ENCODE results near the gene AGPAT2. TPM values are rescaled to one million over a fixed set of nuclear protein-coding genes. Genes with fewer than 3 reads are reported as not detected.

AGPAT2 gene
- total and polyA plus RNA-seq, 2 donors (not counting 1 experiment from before 2014, with no cell fraction given): 25.1 to 28.4 TPM

DNA sequence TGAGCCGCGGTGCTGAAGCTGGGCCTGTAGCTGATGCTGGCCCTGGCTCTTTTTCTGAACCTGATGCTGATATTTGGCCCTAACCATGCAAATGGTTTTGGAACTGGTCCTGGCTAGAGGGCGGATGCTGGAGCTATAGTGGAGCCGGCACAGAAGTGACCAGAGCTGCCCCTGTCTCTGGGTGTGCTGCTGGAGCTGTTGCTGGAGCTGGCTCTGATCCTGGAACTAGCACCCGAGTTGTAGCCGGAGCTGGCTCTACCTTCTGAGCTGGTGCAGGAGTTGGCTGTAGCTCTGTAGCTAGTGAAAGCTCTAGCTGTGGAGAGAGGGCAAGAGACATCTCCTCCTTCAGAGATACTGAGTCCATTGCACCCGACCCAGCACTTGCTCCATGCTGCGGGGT, 42.7 kb upstream of the AGPAT2 start:
- Mint-ChIP-seq H3K27me3 (no peaks in the 10 kb centered on the region), H3K4me1 (peaks cover 38% of the 10 kb centered on the region), H3K4me3 (peak overlapping the region; percentile 74), H3K9me3 (ENCODE audit: insufficient read depth) (no peaks in the 10 kb centered on the region), H3K27ac (peak overlapping the region; percentile 32)
- H3K36me3 ChIP-seq (replicated peaks in 1 of 2; ENCODE audit: control extremely low read depth in 1 of 2, control insufficient read depth in 1 of 2, extremely low read depth in 1 of 2, insufficient read depth in 2 of 2, low read length in 1 of 2): peaks cover 0 to 18% of the 10 kb centered on the region in 2 experiments
- H3K9ac ChIP-seq (ENCODE audit: low read length): no peak overlapping the region
- ATAC-seq (ENCODE audit: low read depth) (no peak), DNase-seq (no peak)
- peaks cover 28% of the 10 kb centered on the region for H3K79me2 ChIP-seq (ENCODE audit: control insufficient read depth, insufficient read depth, low read length)
- POLR2A ChIA-PET: interaction anchor here (0.7 to 5.1 kb wide), 10 partner anchors 11 to 59 kb away, joined by 3 to 83 read pairs (median 9); partner anchors contain the start of genes LCN6 and LCN8
- H3K4me1 ChIP-seq (ENCODE audit: control insufficient read depth in 2 of 2, insufficient read depth in 2 of 2, low read length in 2 of 2): peaks cover 22 to 35% of the 10 kb centered on the region in 2 donors
- 97% methylated on average over 8 of the region's 8 CpGs for WGBS (ENCODE audit: insufficient coverage)
- H2AFZ ChIP-seq (ENCODE audit: insufficient read depth, low read depth, low read length, poor library complexity, severe bottlenecking): no peak overlapping the region
- intact Hi-C loops (cut with micrococcal nuclease): no loop called here
- H3K4me2 ChIP-seq (replicated peaks; ENCODE audit: low read depth, low read length, poor library complexity, severe bottlenecking): no peak overlapping the region
- H3K9me3 ChIP-seq (ENCODE audit: control extremely low read depth in 1 of 3, control insufficient read depth in 2 of 3, insufficient read depth in 1 of 3, low read length in 2 of 3): no peaks in the 10 kb centered on the region
- peaks cover 30% of the 10 kb centered on the region for H4K20me1 ChIP-seq (ENCODE audit: control insufficient read depth, insufficient read depth, low read length, poor library complexity, severe bottlenecking)
- CTCF ChIA-PET: interaction anchor here (0.7 to 7.2 kb wide), 11 partner anchors 11 to 317 kb away, joined by 3 to 102 read pairs (median 4); partner anchors contain the start of genes LCN10, LCN6 and LCN8
- H3K27me3 ChIP-seq (replicated peaks in 1 of 4; ENCODE audit: control extremely low read depth in 1 of 4, control insufficient read depth in 3 of 4, insufficient read depth in 4 of 4, low read length in 3 of 4): no peaks in the 10 kb centered on the region
- TF ChIP-seq EZH2 (IDR thresholded peaks at IDR 0.05; ENCODE audit: borderline replicate concordance, insufficient read depth, low read depth, low read length, poor library complexity, severe bottlenecking): no peak
- H3K4me3 ChIP-seq (ENCODE audit: control extremely low read depth in 1 of 5, extremely low read depth in 1 of 5, insufficient read depth in 1 of 5, low read depth in 2 of 5, low read length in 4 of 5): no peak overlapping the region
- no peak overlapping the region for H3K27ac ChIP-seq (ENCODE audit: low read length in 2 of 2)

DNA sequence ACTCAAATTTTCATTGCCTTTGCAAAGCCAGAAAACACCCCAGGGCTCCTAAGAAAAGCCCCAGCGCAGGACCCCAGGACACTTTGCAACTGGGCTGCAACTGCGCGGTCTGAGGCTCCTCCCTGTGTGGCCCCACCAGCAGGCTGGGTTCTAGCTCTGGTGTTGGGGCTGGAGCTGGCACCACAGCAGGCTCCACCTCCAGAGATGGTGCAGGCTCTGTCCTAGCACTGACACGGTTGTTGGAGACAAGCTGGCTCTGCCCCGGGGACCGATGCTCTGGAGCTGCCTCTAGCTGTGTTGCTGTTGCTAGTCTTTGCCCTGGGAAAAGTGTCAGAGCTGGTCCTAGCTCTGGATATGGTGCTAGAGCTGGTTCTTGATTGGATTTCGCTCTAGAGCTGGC, 41.9 kb upstream of the AGPAT2 start:
- no peaks in the 10 kb centered on the region for H3K9me3 ChIP-seq (ENCODE audit: control extremely low read depth in 1 of 3, control insufficient read depth in 2 of 3, insufficient read depth in 1 of 3, low read length in 2 of 3)
- H2AFZ ChIP-seq (ENCODE audit: insufficient read depth, low read depth, low read length, poor library complexity, severe bottlenecking): peak overlapping the region; percentile 79
- peak overlapping the region; percentile 74 for H3K4me3 Mint-ChIP-seq
- H3K4me1 ChIP-seq (ENCODE audit: control insufficient read depth in 2 of 2, insufficient read depth in 2 of 2, low read length in 2 of 2): peaks cover 22 to 35% of the 10 kb centered on the region in 2 donors
- DNase-seq (no peak), ATAC-seq (ENCODE audit: low read depth) (no peak)
- H4K20me1 ChIP-seq (ENCODE audit: control insufficient read depth, insufficient read depth, low read length, poor library complexity, severe bottlenecking): peaks cover 38% of the 10 kb centered on the region
- H3K27ac Mint-ChIP-seq: peak overlapping the region; percentile 59
- no peaks in the 10 kb centered on the region for H3K9me3 Mint-ChIP-seq (ENCODE audit: insufficient read depth)
- peaks cover 43% of the 10 kb centered on the region for H3K4me1 Mint-ChIP-seq
- intact Hi-C loops (cut with micrococcal nuclease): no loop called here
- H3K36me3 ChIP-seq (replicated peaks in 1 of 2; ENCODE audit: control extremely low read depth in 1 of 2, control insufficient read depth in 1 of 2, extremely low read depth in 1 of 2, insufficient read depth in 2 of 2, low read length in 1 of 2): peaks cover 0 to 25% of the 10 kb centered on the region in 2 experiments
- H3K27ac ChIP-seq (ENCODE audit: low read length in 2 of 2): no peak overlapping the region
- H3K9ac ChIP-seq (ENCODE audit: low read length): peak overlapping the region; percentile 95
- H3K79me2 ChIP-seq (ENCODE audit: control insufficient read depth, insufficient read depth, low read length): peaks cover 29% of the 10 kb centered on the region
- H3K4me2 ChIP-seq (replicated peaks; ENCODE audit: low read depth, low read length, poor library complexity, severe bottlenecking): peak overlapping the region; percentile 96
- peak overlapping the region in 4 of 5 experiments; percentile 66 to 99 (median 94) for H3K4me3 ChIP-seq (ENCODE audit: control extremely low read depth in 1 of 5, extremely low read depth in 1 of 5, insufficient read depth in 1 of 5, low read depth in 2 of 5, low read length in 4 of 5)
- WGBS (ENCODE audit: insufficient coverage): 81% methylated on average over 7 of the region's 7 CpGs
- no peak for TF ChIP-seq EZH2 (IDR thresholded peaks at IDR 0.05; ENCODE audit: borderline replicate concordance, insufficient read depth, low read depth, low read length, poor library complexity, severe bottlenecking)
- TF ChIP-seq, protein P1, sequence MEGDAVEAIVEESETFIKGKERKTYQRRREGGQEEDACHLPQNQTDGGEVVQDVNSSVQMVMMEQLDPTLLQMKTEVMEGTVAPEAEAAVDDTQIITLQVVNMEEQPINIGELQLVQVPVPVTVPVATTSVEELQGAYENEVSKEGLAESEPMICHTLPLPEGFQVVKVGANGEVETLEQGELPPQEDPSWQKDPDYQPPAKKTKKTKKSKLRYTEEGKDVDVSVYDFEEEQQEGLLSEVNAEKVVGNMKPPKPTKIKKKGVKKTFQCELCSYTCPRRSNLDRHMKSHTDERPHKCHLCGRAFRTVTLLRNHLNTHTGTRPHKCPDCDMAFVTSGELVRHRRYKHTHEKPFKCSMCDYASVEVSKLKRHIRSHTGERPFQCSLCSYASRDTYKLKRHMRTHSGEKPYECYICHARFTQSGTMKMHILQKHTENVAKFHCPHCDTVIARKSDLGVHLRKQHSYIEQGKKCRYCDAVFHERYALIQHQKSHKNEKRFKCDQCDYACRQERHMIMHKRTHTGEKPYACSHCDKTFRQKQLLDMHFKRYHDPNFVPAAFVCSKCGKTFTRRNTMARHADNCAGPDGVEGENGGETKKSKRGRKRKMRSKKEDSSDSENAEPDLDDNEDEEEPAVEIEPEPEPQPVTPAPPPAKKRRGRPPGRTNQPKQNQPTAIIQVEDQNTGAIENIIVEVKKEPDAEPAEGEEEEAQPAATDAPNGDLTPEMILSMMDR (IDR thresholded peaks at IDR 0.05): no peak
- no peaks in the 10 kb centered on the region for H3K27me3 ChIP-seq (replicated peaks in 1 of 4; ENCODE audit: control extremely low read depth in 1 of 4, control insufficient read depth in 3 of 4, insufficient read depth in 4 of 4, low read length in 3 of 4)
- ChIA-PET CTCF (interaction anchor here (0.6 to 7.2 kb wide), 16 partner anchors 9 to 338 kb away, joined by 3 to 102 read pairs (median 6); partner anchors contain the start of genes LCN10, LCN15, LCN6 and LCN8), POLR2A (interaction anchor here (0.8 to 5.1 kb wide), 15 partner anchors 9 to 49 kb away, joined by 3 to 83 read pairs (median 6); partner anchors contain the start of genes LCN15, LCN6 and LCN8)
- no peaks in the 10 kb centered on the region for H3K27me3 Mint-ChIP-seq

Measured in B cell (primary cell).